Endothelial cell of umbilical vein (primary cell): ENCODE results near the gene TCTN2. TPM values are rescaled to one million over a fixed set of nuclear protein-coding genes. Genes with fewer than 3 reads are reported as not detected.

Source experiments
- BruUV-seq: library from RNA; stranded (reverse); fragments of 400-500 nt; replicated peaks from 2 replicates; lab custom pipeline; 2021; lab: Mats Ljungman, UMichigan
- CTCF ChIA-PET: fragments of 300-600, 350-600 bp; sonication (Branson Sonifier 250); formaldehyde crosslinking; loops from one replicate; lab custom pipeline; 2021; ENCODE audit warnings: antibody characterized with exemption, inconsistent platforms; lab: Charles Lee
- POLR2A ChIA-PET: fragments of 300-600, 350-600 bp; sonication (Branson Sonifier 250); formaldehyde crosslinking; loops from one replicate; lab custom pipeline; 2021; ENCODE audit warnings: antibody characterized with exemption, inconsistent platforms; lab: Charles Lee
- DNase-seq: peaks from one replicate; pipeline ENCODE4 v3.0.0-alpha.2; 2011; ENCODE audit warnings: low read depth, low spot score
- FAIRE-seq: peaks from 2 replicates; lab custom pipeline; 2011; peaks lifted over from hg19 to GRCh38; lab: Jason Lieb, UNC
- H2AFZ ChIP-seq: 2 replicates; pipeline ENCODE4 v1.6.0; 2012; ENCODE audit warnings: low read depth, low read length, control low read depth, inconsistent platforms
- H3K27ac ChIP-seq: 2 replicates; pipeline ENCODE4 v1.5.1; 2011; ENCODE audit warnings: low read depth, mild to moderate bottlenecking, control low read depth, low read length, moderate library complexity; ENCODE audit not compliant: insufficient read depth
- H3K27me3 ChIP-seq, 2 experiments: 2 replicates each; pipeline versions ENCODE4 v1.6.0 to v1.6.1; 2011; ENCODE audit warnings: low read length in 2 of 2, mixed read lengths in 1 of 2; ENCODE audit not compliant: control insufficient read depth in 2 of 2, insufficient read depth in 2 of 2
- H3K36me3 ChIP-seq, 2 experiments: 2 replicates in 1 of 2; 3 replicates in 1 of 2; pipeline ENCODE4 v1.5.1; 2011; ENCODE audit warnings: low read length in 2 of 2, mild to moderate bottlenecking in 1 of 2, moderate library complexity in 1 of 2; ENCODE audit not compliant: control insufficient read depth in 2 of 2, insufficient read depth in 2 of 2; ENCODE audit errors: extremely low read depth in 1 of 2
- H3K4me1 ChIP-seq: 3 replicates; pipeline ENCODE4 v1.5.1; 2011; ENCODE audit warnings: mild to moderate bottlenecking, low read length; ENCODE audit not compliant: control insufficient read depth, insufficient read depth; ENCODE audit errors: extremely low read depth
- H3K4me2 ChIP-seq: 2 replicates; pipeline ENCODE4 v1.6.1; 2011; ENCODE audit warnings: low read length, control low read depth, mixed read lengths; ENCODE audit not compliant: insufficient read depth
- H3K4me3 ChIP-seq, 3 experiments: fragments of 200-600 bp in 1 of 3; sonication (generic), shearing (Covaris generic) in 1 of 3; replicated peaks in 1 of 3; 2 replicates each; pipeline ENCODE4 v1.5.1; 2011 to 2016; ENCODE audit warnings: control low read depth in 3 of 3, low read length in 3 of 3, mild to moderate bottlenecking in 2 of 3, inconsistent platforms in 1 of 3, low read depth in 1 of 3, moderate library complexity in 1 of 3; ENCODE audit not compliant: insufficient read depth in 1 of 3
- H3K79me2 ChIP-seq: 2 replicates; pipeline ENCODE4 v1.6.0; 2012; ENCODE audit warnings: low read length, inconsistent platforms; ENCODE audit not compliant: control insufficient read depth, insufficient read depth
- H3K9ac ChIP-seq: replicated peaks from 2 replicates; pipeline ENCODE3; 2011; ENCODE audit warnings: low read length, control low read depth; ENCODE audit not compliant: insufficient read depth; ENCODE audit errors: extremely low read depth
- H3K9me1 ChIP-seq: replicated peaks from 3 replicates; pipeline ENCODE4 v1.6.0; 2011; ENCODE audit warnings: mild to moderate bottlenecking, low read length; ENCODE audit not compliant: control insufficient read depth, insufficient read depth; ENCODE audit errors: extremely low read depth
- H3K9me3 ChIP-seq: replicated peaks from 2 replicates; pipeline ENCODE4 v1.5.1; 2012; ENCODE audit warnings: low read length, inconsistent platforms; ENCODE audit not compliant: control insufficient read depth, insufficient read depth
- H4K20me1 ChIP-seq: replicated peaks from 2 replicates; pipeline ENCODE3; 2011; ENCODE audit warnings: mild to moderate bottlenecking, low read length; ENCODE audit not compliant: control insufficient read depth, insufficient read depth; ENCODE audit errors: extremely low read depth
- EZH2 ChIP-seq: IDR thresholded peaks from 2 replicates; pipeline ENCODE4 v1.6.1; 2012; ENCODE audit warnings: borderline replicate concordance, low read depth, mild to moderate bottlenecking, moderate library complexity, low read length, inconsistent platforms; ENCODE audit not compliant: severe bottlenecking
- FOS ChIP-seq: IDR thresholded peaks from 2 replicates; pipeline ENCODE4 v1.6.1; 2011; ENCODE audit warnings: mild to moderate bottlenecking, low read length, moderate library complexity, borderline replicate concordance; ENCODE audit not compliant: insufficient read depth
- GATA2 ChIP-seq: IDR thresholded peaks from 2 replicates; pipeline ENCODE4 v1.7.0; 2011; ENCODE audit warnings: low read depth, mild to moderate bottlenecking, moderate library complexity, mixed read lengths, low read length; ENCODE audit not compliant: insufficient read length, insufficient read depth
- JUN ChIP-seq: IDR thresholded peaks from 2 replicates; pipeline ENCODE4 v1.6.1; 2011; ENCODE audit warnings: borderline replicate concordance, low read depth; ENCODE audit not compliant: insufficient read length, insufficient read depth
- MYC ChIP-seq: IDR thresholded peaks from one replicate; pipeline ENCODE4 v1.6.1; 2011; ENCODE audit warnings: mild to moderate bottlenecking, low read depth, low read length
- POLR2A ChIP-seq: IDR thresholded peaks from 2 replicates; pipeline ENCODE4 v1.6.1; 2012; ENCODE audit warnings: low read depth, mild to moderate bottlenecking, control low read depth, low read length
- POLR2AphosphoS5 ChIP-seq: IDR thresholded peaks from 2 replicates; pipeline ENCODE4 v1.6.1; 2012; ENCODE audit warnings: low read depth, mild to moderate bottlenecking, control low read depth, low read length, moderate library complexity; ENCODE audit not compliant: insufficient read depth
- dilution Hi-C: fragments of 300-500 bp; cut with MboI; formaldehyde crosslinking; loops from one replicate; pipeline ENCODE4 v1.15.0; 2019; ENCODE audit warnings: low sequenced_read_pairs; ENCODE audit not compliant: extremely low pct_ligation_motif_present
- intact Hi-C: fragments of 100-400 bp; cut with micrococcal nuclease; formaldehyde crosslinking; loops from one replicate; pipeline ENCODE4 v1.10.0; 2022
- polyA plus RNA-seq, 4 experiments: library from polyadenylated mRNA; depleted of rRNA in 3 of 4; stranded (reverse) in 3 of 4; unstranded in 1 of 4; fragments of >200 nt; gene quantifications; 2 replicates each; pipeline versions ENCODE4 v1.2.1 to v1.2.3, GENCODE V29; 2011 to 2012; ENCODE audit warnings: missing spikeins in 1 of 4
- total RNA-seq: library from RNA; stranded (reverse); gene quantifications from 2 replicates; pipeline ENCODE4 v1.2.3, GENCODE V29; 2021
- TF ChIP-seq, protein P1 (sequence below), 2 donors: IDR thresholded peaks; 1 replicate in 1 of 2; 2 replicates in 1 of 2; pipeline ENCODE4 v1.5.1; 2011; ENCODE audit warnings: low read length in 2 of 2, mild to moderate bottlenecking in 2 of 2, moderate library complexity in 2 of 2, control low read depth in 1 of 2, inconsistent platforms in 1 of 2, low read depth in 1 of 2; ENCODE audit not compliant: insufficient read depth in 1 of 2; ENCODE audit errors: extremely low read depth in 1 of 2
- TF ChIP-seq, protein P2 (sequence below): IDR thresholded peaks from 2 replicates; pipeline ENCODE4 v1.6.1; 2011; ENCODE audit not compliant: insufficient read depth, insufficient read length

The TCTN2 gene
- total and polyA plus RNA-seq, 2 donors (not counting 3 experiments of a cell fraction or from before 2014, with no cell fraction given) = 11.2 to 16.7 TPM

DNA sequence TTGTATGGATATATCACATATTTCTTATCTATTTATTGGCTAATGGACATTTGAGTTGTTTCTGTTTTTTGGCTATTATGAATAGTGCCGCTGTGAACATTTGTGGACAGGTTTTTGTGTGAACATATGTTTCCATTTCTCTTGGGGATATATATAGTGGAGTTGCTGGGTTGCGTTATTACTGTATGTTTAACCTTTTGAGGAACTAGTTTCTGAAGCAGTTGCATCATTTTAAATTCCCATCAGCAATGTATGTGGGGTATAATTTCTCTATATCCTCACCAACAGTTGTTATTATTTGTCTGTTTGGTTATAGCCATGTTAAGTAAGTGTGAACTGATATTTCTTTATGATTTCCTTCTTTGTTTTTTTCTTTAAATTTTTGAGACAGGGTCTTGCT, 10.7 kb downstream of the TCTN2 start:
- CTCF ChIA-PET = no interaction called here
- FAIRE-seq = no peak

DNA sequence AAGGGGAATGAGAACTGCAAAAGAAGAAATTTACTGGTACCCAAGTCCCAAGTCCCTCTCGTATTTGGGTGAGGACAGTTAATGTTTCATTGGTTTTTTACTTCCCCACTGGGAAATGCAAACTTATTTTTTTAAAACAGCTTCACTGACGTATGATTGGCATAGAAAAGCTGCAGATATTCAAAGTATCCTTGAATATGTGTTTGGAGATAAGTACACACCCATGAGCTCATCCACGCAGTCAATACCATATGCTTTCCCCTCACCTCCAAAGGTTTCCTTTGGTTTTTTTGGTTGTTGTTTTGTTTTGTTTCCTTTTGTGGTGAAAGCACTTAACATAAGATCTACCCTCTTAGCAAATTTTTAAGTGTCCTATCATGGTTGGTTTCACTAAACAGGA, 13.1 kb downstream of the TCTN2 start:
- ChIA-PET CTCF (no interaction called here), POLR2A (no interaction called here)
- H3K4me1 ChIP-seq = no peaks in the 10 kb centered on the region
- no peak overlapping the region for H3K27ac ChIP-seq
- peaks cover 0 to 5% of the 10 kb centered on the region in 2 experiments for H3K36me3 ChIP-seq
- no peak for DNase-seq
- H3K9ac ChIP-seq = no peak overlapping the region
- dilution Hi-C loops = no loop called here
- no TSS peak for BruUV-seq
- no peaks in the 10 kb centered on the region for H3K27me3 ChIP-seq
- no peak for FAIRE-seq
- no peak overlapping the region for H2AFZ ChIP-seq
- intact Hi-C loops = no loop called here
- no peaks in the 10 kb centered on the region for H3K9me3 ChIP-seq
- H3K9me1 ChIP-seq = no peaks in the 10 kb centered on the region
- H3K4me3 ChIP-seq = no peak overlapping the region
- H3K79me2 ChIP-seq = no peaks in the 10 kb centered on the region
- TF ChIP-seq POLR2AphosphoS5 = no peak
- no peak for TF ChIP-seq JUN
- no peak for TF ChIP-seq FOS
- TF ChIP-seq GATA2 = no peak
- no peak for TF ChIP-seq MYC
- TF ChIP-seq, protein P1, sequence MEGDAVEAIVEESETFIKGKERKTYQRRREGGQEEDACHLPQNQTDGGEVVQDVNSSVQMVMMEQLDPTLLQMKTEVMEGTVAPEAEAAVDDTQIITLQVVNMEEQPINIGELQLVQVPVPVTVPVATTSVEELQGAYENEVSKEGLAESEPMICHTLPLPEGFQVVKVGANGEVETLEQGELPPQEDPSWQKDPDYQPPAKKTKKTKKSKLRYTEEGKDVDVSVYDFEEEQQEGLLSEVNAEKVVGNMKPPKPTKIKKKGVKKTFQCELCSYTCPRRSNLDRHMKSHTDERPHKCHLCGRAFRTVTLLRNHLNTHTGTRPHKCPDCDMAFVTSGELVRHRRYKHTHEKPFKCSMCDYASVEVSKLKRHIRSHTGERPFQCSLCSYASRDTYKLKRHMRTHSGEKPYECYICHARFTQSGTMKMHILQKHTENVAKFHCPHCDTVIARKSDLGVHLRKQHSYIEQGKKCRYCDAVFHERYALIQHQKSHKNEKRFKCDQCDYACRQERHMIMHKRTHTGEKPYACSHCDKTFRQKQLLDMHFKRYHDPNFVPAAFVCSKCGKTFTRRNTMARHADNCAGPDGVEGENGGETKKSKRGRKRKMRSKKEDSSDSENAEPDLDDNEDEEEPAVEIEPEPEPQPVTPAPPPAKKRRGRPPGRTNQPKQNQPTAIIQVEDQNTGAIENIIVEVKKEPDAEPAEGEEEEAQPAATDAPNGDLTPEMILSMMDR (IDR thresholded peaks at IDR 0.05; ENCODE audit: extremely low read depth in 1 of 2, insufficient read depth in 1 of 2, low read depth in 1 of 2, low read length in 2 of 2) = no peak
- no peak for TF ChIP-seq EZH2
- TF ChIP-seq, protein P2, sequence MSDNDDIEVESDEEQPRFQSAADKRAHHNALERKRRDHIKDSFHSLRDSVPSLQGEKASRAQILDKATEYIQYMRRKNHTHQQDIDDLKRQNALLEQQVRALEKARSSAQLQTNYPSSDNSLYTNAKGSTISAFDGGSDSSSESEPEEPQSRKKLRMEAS = no peak
- TF ChIP-seq POLR2A = no peak
- H4K20me1 ChIP-seq = no peaks in the 10 kb centered on the region
- no peak overlapping the region for H3K4me2 ChIP-seq

More for the DNA sequence above, 10.7 kb downstream of the TCTN2 start:
- no TSS peak for BruUV-seq
- H3K4me2 ChIP-seq = no peak overlapping the region
- POLR2A ChIA-PET = no interaction called here
- no peak overlapping the region for H3K27ac ChIP-seq
- no peaks in the 10 kb centered on the region for H3K9me1 ChIP-seq
- no peaks in the 10 kb centered on the region for H4K20me1 ChIP-seq
- no peaks in the 10 kb centered on the region for H3K27me3 ChIP-seq
- H2AFZ ChIP-seq = no peak overlapping the region
- TF ChIP-seq, protein P1 (IDR thresholded peaks at IDR 0.05; ENCODE audit: extremely low read depth in 1 of 2, insufficient read depth in 1 of 2, low read depth in 1 of 2, low read length in 2 of 2) = no peak
- TF ChIP-seq POLR2A = no peak
- TF ChIP-seq EZH2 = no peak
- TF ChIP-seq GATA2 = no peak
- TF ChIP-seq POLR2AphosphoS5 = no peak
- no peak for TF ChIP-seq JUN
- no peak overlapping the region for H3K9ac ChIP-seq
- dilution Hi-C loops = no loop called here
- no peaks in the 10 kb centered on the region for H3K9me3 ChIP-seq
- no peak overlapping the region for H3K4me3 ChIP-seq
- no peak for DNase-seq
- peaks cover 0 to 2% of the 10 kb centered on the region in 2 experiments for H3K36me3 ChIP-seq
- no peaks in the 10 kb centered on the region for H3K4me1 ChIP-seq
- no peaks in the 10 kb centered on the region for H3K79me2 ChIP-seq
- intact Hi-C loops = no loop called here
